ENCODE measurements around the gene PRIMA1. TPM values are rescaled to one million over a fixed set of nuclear protein-coding genes. Genes with fewer than 3 reads are reported as not detected.

Gene PRIMA1
- total and polyA plus RNA-seq, 9 of the 15 experiments (the other 6 are each of a cell fraction or from before 2014, with no cell fraction given): not detected

GRCh38 chr14:93686268-93686667, 102.0 kb downstream of the PRIMA1 start (continued):
- TF ChIP-seq ZNF407 (IDR thresholded peaks at IDR 0.05; ENCODE audit: low read depth): no peak
- TF ChIP-seq HDAC8 (tag; IDR thresholded peaks at IDR 0.05): no peak
